Ovary (tissue), 3 donors: ENCODE data around the gene GRB14.

ENCODE experiments used
- EP300 ChIP-seq: sonication (generic); formaldehyde crosslinking; IDR thresholded peaks from one replicate; pipeline ENCODE4 v1.6.1; 2017; ENCODE audit warnings: antibody characterized with exemption
- POLR2A ChIP-seq: fragments of 450-650 bp; IDR thresholded peaks from one replicate; pipeline ENCODE4 v1.6.1; 2017; ENCODE audit warnings: antibody characterized with exemption, mild to moderate bottlenecking, moderate library complexity
- TF ChIP-seq, protein P1 (sequence below), 3 donors: fragments of 450-650 bp in 2 of 3; fragments of 200-600 bp in 1 of 3; IDR thresholded peaks; one replicate each; pipeline versions ENCODE4 v1.5.1 to v1.8.0; 2016 to 2022; ENCODE audit warnings: antibody characterized with exemption in 3 of 3, mild to moderate bottlenecking in 1 of 3
- donor health status: DM: no; HTN: no; CAD: no.

DNA sequence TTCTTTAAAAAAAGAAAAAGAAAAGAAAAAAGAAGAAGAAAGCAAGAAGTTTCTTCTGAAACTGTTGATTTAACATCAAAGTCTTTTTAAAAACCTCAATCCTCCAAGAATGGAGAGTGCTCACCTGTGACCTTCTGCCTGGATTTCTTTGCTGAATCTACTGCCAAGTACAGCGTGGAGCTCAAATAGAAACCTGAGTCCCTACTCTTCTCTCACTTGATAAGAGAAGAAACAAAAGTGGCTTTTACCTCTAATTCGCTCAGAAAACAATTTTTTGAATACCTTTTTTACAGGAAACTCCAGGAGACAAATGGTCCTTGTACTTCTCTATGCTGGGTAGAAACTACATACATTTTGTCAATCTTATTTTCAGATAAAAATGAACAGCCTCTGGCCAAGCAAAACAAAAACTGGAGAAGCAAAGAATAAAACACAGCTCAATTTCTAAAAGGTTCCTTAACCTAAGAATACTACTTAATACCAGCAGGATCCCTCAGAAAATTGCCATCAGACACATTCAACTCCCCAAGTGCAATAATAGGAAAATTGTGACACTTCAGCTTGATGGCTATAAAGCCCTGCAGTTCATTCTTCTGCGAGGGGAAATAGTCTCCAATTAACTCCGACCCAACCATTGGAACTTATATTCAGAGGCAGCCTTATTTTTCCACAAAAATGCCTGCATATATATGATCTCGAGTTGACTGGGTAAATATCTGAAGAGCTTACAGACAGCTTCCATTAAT is 85.8 kb downstream of the GRB14 start:
- TF ChIP-seq, protein P1, sequence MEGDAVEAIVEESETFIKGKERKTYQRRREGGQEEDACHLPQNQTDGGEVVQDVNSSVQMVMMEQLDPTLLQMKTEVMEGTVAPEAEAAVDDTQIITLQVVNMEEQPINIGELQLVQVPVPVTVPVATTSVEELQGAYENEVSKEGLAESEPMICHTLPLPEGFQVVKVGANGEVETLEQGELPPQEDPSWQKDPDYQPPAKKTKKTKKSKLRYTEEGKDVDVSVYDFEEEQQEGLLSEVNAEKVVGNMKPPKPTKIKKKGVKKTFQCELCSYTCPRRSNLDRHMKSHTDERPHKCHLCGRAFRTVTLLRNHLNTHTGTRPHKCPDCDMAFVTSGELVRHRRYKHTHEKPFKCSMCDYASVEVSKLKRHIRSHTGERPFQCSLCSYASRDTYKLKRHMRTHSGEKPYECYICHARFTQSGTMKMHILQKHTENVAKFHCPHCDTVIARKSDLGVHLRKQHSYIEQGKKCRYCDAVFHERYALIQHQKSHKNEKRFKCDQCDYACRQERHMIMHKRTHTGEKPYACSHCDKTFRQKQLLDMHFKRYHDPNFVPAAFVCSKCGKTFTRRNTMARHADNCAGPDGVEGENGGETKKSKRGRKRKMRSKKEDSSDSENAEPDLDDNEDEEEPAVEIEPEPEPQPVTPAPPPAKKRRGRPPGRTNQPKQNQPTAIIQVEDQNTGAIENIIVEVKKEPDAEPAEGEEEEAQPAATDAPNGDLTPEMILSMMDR (IDR thresholded peaks at IDR 0.05), result no peak
- TF ChIP-seq POLR2A (no peak), EP300 (no peak)
